NCI-H82 treated with DMSO at 0.1 percent for 48 hours (cell line): ENCODE results near the gene RNASE4.

Source experiments
- DNase-seq: peaks from one replicate; lab custom pipeline; 2025; ENCODE audit not compliant: unreplicated experiment; lab: John Stamatoyannopoulos, UW

The RNASE4 gene

DNA sequence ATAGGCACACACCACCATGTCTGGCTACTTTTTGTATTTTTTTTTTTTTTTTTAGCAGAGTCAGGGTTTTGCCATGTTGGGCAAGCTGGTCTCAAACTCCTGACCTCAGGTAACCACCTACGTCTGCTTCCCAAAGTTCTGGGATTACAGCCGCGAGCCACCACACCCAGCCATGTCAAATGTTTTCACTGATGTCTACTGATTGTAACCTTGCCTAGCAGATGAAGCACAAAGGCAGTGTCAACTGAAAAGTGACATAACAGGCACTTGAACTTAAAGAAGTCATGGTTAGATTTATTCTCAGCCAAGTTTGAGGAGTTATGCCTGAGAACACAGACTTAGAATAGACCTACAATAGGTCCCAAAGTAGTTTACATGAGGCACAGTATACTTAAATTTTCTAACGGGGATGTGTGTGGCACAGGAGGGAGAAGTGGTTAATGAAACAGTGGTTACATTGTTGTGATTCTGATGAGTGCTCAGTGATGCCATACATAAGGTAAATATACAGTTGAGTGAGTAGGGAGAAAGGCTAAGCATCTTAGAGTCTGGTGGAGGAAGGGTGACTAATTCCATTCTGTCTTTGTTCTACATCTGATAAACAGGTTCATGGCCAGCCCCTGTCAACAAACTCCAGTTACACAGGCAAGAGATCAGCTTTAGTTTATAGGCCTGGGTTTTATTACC, 12.6 kb upstream of the RNASE4 start:
- DNase-seq = no peak

GRCh38 chr14:20675669-20676068, 8.7 kb upstream of the RNASE4 start:
- no peak for DNase-seq

GRCh38 chr14:20676072-20676471, 8.3 kb upstream of the RNASE4 start:
- no peak for DNase-seq

GRCh38 chr14:20679907-20680306, 4.5 kb upstream of the RNASE4 start:
- DNase-seq = no peak

DNA sequence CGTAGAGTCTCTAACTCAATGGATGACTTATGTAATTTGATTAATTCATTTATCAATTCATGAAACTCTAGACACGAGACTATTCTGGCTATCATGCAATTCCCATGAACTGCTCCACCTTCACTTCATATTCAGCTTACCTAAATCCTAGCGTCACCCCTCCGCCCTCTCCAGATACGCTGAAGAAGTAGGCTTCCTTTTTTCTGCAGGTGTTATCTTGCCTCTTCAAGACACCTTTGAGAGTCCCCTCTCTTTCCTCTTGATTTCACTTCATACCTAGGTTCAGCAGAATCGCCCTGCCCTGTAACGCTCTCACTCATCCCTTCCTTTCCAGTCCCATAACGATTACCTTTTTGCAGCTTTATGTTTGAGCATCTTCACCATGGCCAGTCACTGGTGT, 4.0 kb upstream of the RNASE4 start:
- DNase-seq = no peak

GRCh38 chr14:20680843-20681347, 3.5 kb upstream of the RNASE4 start:
- DNase-seq = no peak

GRCh38 chr14:20681348-20682126, 2.8 kb upstream of the RNASE4 start:
- DNase-seq = peak; percentile 53

DNA sequence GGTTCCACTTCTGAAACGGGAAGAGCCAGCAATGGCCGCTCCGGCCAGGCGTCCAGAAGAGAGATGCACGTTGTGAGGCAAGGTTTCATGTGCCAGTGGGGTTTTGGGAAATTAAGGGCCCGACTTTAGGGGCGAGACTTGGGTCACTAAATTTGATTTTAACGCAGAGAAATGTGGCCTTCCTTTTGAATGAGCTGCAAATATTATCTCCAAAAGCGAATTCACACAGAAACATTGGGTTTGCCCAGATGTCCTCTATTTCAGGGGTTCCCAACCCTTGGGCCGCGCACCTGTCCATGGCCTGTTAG, 2.3 kb upstream of the RNASE4 start:
- no peak for DNase-seq

- peak; percentile 73 for DNase-seq
Observed at GRCh38 chr14:20682435-20683124, 1.8 kb upstream of the RNASE4 start.

DNA sequence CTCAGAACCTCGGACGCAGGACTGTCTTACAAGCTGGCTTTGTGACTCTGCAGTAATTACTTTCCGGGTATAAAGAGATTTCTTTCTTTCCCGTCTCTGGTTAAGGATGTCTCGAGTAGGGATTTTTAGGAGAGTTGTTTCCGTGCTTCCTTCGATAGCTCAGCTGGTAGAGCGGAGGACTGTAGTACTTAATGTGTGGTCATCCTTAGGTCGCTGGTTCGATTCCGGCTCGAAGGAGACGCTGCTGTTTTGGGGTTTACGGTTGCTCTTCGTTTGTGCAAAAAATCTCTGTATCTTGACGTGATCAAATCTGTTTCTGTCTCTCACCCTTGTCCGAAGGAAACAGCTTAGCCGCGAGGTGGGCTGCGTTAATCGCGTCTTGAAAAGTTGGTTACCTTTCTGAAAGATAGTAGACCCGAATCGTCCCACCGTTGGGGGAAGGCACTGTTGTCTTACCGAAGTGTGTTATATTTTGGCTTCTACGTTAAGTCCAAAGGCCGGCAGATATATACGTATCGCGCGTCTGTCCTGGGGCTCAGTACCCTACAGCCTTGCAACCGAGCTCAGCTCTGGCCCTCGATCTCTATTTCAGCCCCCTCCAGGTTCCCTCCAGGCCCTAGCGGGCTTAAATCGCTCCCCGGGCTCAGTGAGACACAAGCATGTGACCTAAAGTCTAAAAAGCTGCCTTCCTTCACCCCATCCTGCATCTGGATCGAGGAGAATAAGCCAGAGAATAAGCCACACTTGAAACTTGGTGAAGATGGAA, 1.1 kb upstream of the RNASE4 start:
- peak; percentile 65 for DNase-seq

GRCh38 chr14:20684662-20685456, 499 bp downstream of the RNASE4 start:
- DNase-seq = no peak

- no peak for DNase-seq
Observed at GRCh38 chr14:20686386-20687143, 2.2 kb downstream of the RNASE4 start.

DNA sequence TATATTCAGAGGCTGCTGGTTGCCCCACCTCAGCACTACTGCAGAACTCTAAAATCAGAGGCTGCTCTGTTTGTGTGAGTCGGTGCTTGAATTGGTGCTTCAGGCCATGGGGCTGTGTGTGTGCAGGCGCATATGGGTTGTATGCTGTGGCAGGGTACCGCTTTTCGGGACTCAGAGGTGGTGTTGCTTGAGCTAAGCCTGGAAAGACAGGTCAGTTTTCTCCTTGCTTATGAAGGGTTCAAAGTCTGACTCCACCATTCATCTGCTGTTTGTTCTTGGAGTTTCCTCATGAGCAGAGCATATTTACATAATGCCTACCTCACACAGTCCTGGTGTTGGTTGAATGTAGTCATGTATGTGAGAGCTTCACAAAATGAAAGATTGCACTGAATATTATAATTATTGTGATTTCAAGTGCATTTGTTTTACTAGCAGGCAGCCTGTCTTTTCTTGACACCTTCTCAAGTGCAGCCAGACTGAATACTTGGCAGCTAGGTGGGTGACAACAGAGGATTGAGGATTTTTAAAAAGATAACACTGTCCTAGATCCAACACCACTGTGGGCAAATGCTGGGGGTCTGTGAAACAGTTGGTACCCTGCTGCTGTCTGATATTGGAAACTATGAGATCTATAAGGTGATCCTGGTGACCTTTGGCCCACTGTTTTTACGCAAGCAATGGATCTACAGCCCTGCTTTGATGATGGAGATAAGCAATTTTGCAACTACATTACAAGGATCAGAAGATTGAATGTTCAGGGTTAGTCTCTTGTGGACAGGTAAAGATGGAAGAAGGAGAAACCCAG, 3.2 kb downstream of the RNASE4 start:
- DNase-seq = no peak

GRCh38 chr14:20688167-20688839, 3.9 kb downstream of the RNASE4 start, which contains the start of gene ANG:
Gene ANG, plus strand, starts transcription at chr14:20688764. Its CDS starts 4,801 bp downstream, at chr14:20693565.
- no peak for DNase-seq

DNA sequence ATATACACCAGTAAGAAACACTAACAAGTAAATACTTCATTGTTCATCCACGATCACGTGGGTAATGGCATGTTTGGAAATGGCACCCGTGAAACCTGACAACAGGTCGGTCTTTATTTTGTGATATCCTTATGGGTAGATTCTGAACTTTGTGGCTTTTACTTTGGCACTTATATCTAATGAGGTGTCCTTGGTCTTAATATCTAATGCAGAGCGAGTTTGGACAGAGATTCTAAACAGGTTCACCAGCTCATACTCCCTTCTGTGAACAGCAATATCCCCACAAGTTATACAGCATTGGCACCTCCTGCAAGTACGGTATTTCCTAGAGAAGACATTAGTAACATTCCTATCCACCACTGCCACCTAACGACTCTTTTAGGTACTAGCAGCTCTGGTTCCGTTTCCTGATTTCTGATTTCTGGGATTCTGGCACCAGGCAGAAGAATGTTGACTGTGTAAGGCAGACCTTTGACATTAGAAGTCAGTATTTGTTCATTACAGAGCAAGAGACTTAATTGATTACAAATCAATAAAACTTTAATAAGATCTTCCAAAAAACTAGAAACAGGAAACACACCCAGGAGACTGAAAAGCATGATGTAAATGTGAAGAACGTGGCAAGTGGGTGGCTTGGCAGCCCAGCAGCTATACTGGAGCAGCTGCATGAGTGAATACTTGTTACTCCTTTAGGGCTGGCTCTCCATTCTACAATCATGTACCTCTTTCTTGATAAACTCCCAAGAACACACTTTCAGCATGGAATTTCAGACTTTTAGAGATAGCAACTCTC, 6.7 kb downstream of the RNASE4 start:
- peak; percentile 40 for DNase-seq

- DNase-seq = no peak
Observed at GRCh38 chr14:20692116-20692751, 7.9 kb downstream of the RNASE4 start.

DNA sequence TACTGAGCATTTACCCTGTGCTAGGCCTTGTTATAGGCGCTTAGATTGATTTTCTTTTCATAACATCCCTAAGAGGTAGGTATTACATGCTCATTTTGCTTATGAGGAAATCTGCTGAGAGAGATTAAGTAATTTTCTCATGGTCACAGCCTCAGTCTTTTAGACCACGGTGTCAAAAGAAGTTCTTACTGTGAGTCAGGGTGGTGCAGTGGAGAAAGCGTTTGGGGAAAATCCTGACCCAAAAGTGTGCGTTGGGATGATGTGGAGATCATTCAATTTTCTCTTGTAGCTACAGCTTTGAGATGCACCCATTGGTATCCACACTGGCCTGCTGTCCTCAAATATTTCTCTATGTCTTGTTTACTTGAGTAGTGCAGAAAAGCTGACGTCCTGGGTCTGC, 12.4 kb downstream of the RNASE4 start:
- DNase-seq = no peak
